HG03196 (cell line): ENCODE data around the gene CDH5.
"Not testable (repeated sequence)": the region's sequence is repeated elsewhere in the genome, so short reads cannot be mapped to it uniquely, and the experiment has no call there.

Source experiments
- ATAC-seq: cut with Tn5 transposase; IDR thresholded peaks from one replicate; pipeline ENCODE4 v1.9.1; 2021; ENCODE audit not compliant: unreplicated experiment

The CDH5 gene

GRCh38 chr16:66435896-66436295, 69.4 kb downstream of the CDH5 start:
- ATAC-seq = no peak

GRCh38 chr16:66437391-66437945, 71.0 kb downstream of the CDH5 start:
- no peak for ATAC-seq

- ATAC-seq = no peak
These were observed 72.0 kb downstream of the CDH5 start for GRCh38 chr16:66438536-66438935.

GRCh38 chr16:66439051-66439730, 72.7 kb downstream of the CDH5 start:
- ATAC-seq = no peak

GRCh38 chr16:66440271-66440802, 73.8 kb downstream of the CDH5 start:
- no peak for ATAC-seq

GRCh38 chr16:66440970-66441369, 74.5 kb downstream of the CDH5 start:
- ATAC-seq = no peak

GRCh38 chr16:66441586-66442375, 75.3 kb downstream of the CDH5 start:
- ATAC-seq = no peak

- no peak for ATAC-seq
These were observed 76.2 kb downstream of the CDH5 start for GRCh38 chr16:66442502-66443268.

- no peak for ATAC-seq
These were observed 76.8 kb downstream of the CDH5 start for GRCh38 chr16:66443269-66443652.

DNA sequence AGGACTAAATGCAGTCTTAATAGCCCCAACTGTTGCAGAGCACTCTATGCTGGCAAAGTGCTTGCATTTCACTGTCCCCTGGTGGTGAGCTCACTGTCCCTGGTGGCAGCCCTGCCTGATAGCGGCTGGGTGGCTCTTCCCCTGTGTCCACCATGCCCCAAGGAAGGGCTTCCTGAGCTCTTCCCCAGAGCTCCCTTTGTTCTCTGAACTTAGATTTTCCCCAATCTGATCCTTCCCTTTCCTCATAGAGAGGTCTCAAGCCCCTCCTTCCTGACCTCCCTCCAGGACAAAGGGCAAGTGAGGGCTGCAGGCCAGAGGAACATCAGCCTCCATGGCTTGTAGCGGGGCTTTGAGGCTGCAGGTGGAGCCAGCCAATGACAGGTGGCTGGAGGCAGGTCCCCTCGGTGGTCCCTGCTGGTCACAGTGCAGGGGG, 77.6 kb downstream of the CDH5 start:
- no peak for ATAC-seq

- ATAC-seq = no peak
These were observed 80.2 kb downstream of the CDH5 start for GRCh38 chr16:66446737-66447136.

GRCh38 chr16:66447491-66447890, 81.0 kb downstream of the CDH5 start:
- no peak for ATAC-seq

GRCh38 chr16:66451548-66451947, 85.1 kb downstream of the CDH5 start:
- ATAC-seq = no peak

DNA sequence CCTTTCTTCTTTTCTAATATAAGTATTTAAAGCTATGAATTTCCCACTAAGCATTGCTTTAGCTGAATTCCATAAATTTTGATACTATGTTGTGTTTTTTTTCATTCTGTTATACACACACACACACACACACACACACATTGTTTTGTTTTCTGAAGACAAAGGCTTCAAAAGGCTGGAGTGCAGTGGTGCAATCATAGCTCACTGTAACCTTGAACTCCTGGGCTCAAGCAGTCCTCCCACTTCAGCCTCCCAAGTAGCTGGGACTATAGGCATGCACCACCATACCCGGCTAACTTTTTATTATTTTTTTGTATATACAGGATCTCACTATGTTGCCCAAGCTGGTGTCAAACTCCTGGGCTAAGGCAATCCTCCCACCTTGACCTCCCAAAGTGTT, 86.7 kb downstream of the CDH5 start:
- ATAC-seq = not testable (repeated sequence)
